Adrenal gland (tissue), 12 donors: ENCODE results near the gene RAB10. TPM values are rescaled to one million over a fixed set of nuclear protein-coding genes. Genes with fewer than 3 reads are reported as not detected.
A peak's percentile ranks its signal among the peaks of the same experiment; 100 is the strongest.

ENCODE experiments used
- DNase-seq, 7 donors: peaks; one replicate each; pipeline ENCODE4 v3.0.0-alpha.2; 2019 to 2020
- H3K27ac ChIP-seq, 5 donors: fragments of 200-600 bp; sonication (generic) in 4 of 5; 1 replicate in 3 of 5; 2 replicates in 2 of 5; pipeline versions ENCODE4 v1.5.1 to v1.8.0; 2016 to 2020; ENCODE audit warnings: mild to moderate bottlenecking in 1 of 5
- H3K27me3 ChIP-seq: fragments of 200-600 bp; 2 replicates; pipeline ENCODE4 v1.8.0; 2021
- H3K36me3 ChIP-seq, 2 donors: fragments of 200-600 bp; replicated peaks in 1 of 2; 1 replicate in 1 of 2; 2 replicates in 1 of 2; pipeline versions ENCODE4 v1.5.1 to v1.8.0; 2018 to 2022
- H3K4me1 ChIP-seq, 2 donors: fragments of 200-600 bp; replicated peaks in 1 of 2; 1 replicate in 1 of 2; 2 replicates in 1 of 2; pipeline versions ENCODE4 v1.5.1 to v1.8.0; 2018 to 2021
- H3K4me3 ChIP-seq, 4 donors: fragments of 200-600 bp; sonication (generic) in 3 of 4; one replicate each; pipeline ENCODE4 v1.5.1; 2016 to 2018
- H3K9me3 ChIP-seq, 3 donors: fragments of 200-600 bp; sonication (generic) in 1 of 3; replicated peaks in 1 of 3; 1 replicate in 2 of 3; 2 replicates in 1 of 3; pipeline versions ENCODE4 v1.5.1 to v1.8.0; 2016 to 2021
- CTCF ChIP-seq, 6 experiments: fragments of 450-650 bp in 4 of 6; fragments of 200-600 bp in 2 of 6; sonication (generic) in 1 of 6; IDR thresholded peaks; 1 replicate in 5 of 6; 2 replicates in 1 of 6; pipeline versions ENCODE4 v1.5.1 to v1.8.0; 2016 to 2021; ENCODE audit warnings: antibody characterized with exemption in 6 of 6, mild to moderate bottlenecking in 2 of 6, moderate library complexity in 1 of 6
- POLR2A ChIP-seq, 2 donors: fragments of 450-650 bp; IDR thresholded peaks; one replicate each; pipeline ENCODE4 v1.6.1; 2017; ENCODE audit warnings: antibody characterized with exemption in 2 of 2, mild to moderate bottlenecking in 2 of 2, moderate library complexity in 1 of 2
- WGBS, 4 donors: extraction: QIAGEN DNeasy Blood & Tissue Kit in 2 of 4; methylation state at CpG; one replicate each; pipeline versions ENCODE4 v1.1.5 to v1.1.7; 2013 to 2017; 5-methylcytosine and 5-hydroxymethylcytosine counted together
- intact Hi-C, 2 donors: fragments of 100-400 bp; cut with DNase I; formaldehyde crosslinking; loops; one replicate each; pipeline versions ENCODE4 v1.14.1 to v1.15.0; 2022 to 2023
- polyA plus RNA-seq, 3 donors: library from polyadenylated mRNA; stranded (reverse); fragments of 200-250 nt in 2 of 3; fragments of 350-450 nt in 1 of 3; fragmentation: Illumina TruSeq in 1 of 3; extraction: RNeasy Lipid Tissue Mini Kit (QIAGEN cat#74804) in 1 of 3; gene quantifications; one replicate each; pipeline ENCODE4 v1.2.3, GENCODE V29; 2013 to 2014
- total RNA-seq, 9 donors: library from RNA; depleted of rRNA in 4 of 9; stranded (reverse); fragments of >200 nt in 4 of 9; fragments of 120-200 nt in 1 of 9; fragmentation: NEBNext Ultra II Directional in 1 of 9; extraction: Animal tissue kit (Norgen Biotek cat#: 25700) in 1 of 9; gene quantifications; one replicate each; pipeline versions ENCODE4 v1.1.0 to v1.2.4, GENCODE V29; 2013 to 2023
- donor health status: healthy with polysubstance abuse.
- donor health status: Bipolar disorder and iron deficiency.
- donor health status: DM: yes; HTN: yes; CAD: no.
- donor health status: DM: no; HTN: no; CAD: no.
- donor health status: DM: no; HTN: no; CAD: no.
- donor health status: DM: yes; HTN: yes; CAD: no.

The RAB10 gene
- total and polyA plus RNA-seq, 12 donors, result 31.8 to 369 (median 153) TPM

- H3K9me3 ChIP-seq, result no peaks in the 10 kb centered on the region
- H3K27me3 ChIP-seq, result no peaks in the 10 kb centered on the region
- peak overlapping the region; percentile 90 to 97 (median 96) for H3K27ac ChIP-seq
- peaks cover 11 to 30% of the 10 kb centered on the region in 2 donors for H3K4me1 ChIP-seq
- 0 to 1% (median 1%) methylated on average over 15 to 38 of the region's 38 CpGs for WGBS, 4 donors
- intact Hi-C loops, result no loop called here
- peaks cover 0 to 9% of the 10 kb centered on the region in 2 donors for H3K36me3 ChIP-seq
- DNase-seq, result peak; percentile 59 to 90 (median 82)
- peak overlapping the region; percentile 22 to 78 (median 60) for H3K4me3 ChIP-seq
- peak; percentile 7 to 57 for TF ChIP-seq POLR2A (IDR thresholded peaks at IDR 0.05)
- no peak for TF ChIP-seq CTCF (IDR thresholded peaks at IDR 0.05)
Observed at GRCh38 chr2:26033270-26033817, 540 bp upstream of the RAB10 start.

GRCh38 chr2:26034637-26034992 is 731 bp downstream of the RAB10 start:
- Histone ChIP-seq H3K4me3 (peak overlapping the region; percentile 51 to 79 (median 72)), H3K27me3 (no peaks in the 10 kb centered on the region), H3K36me3 (peaks cover 0 to 11% of the 10 kb centered on the region in 2 donors), H3K9me3 (no peaks in the 10 kb centered on the region), H3K4me1 (peaks cover 13 to 40% of the 10 kb centered on the region in 2 donors), H3K27ac (peak overlapping the region; percentile 80 to 97 (median 96))
- intact Hi-C loops, result no loop called here
- TF ChIP-seq CTCF (IDR thresholded peaks at IDR 0.05) (no peak), POLR2A (IDR thresholded peaks at IDR 0.05) (no peak)
- DNase-seq, result no peak
- 0 to 1% (median 0%) methylated on average over 18 of the region's 18 CpGs for WGBS, 4 donors

- H3K4me1 ChIP-seq, result peaks cover 18 to 46% of the 10 kb centered on the region in 2 donors
- TF ChIP-seq POLR2A (IDR thresholded peaks at IDR 0.05) (no peak), CTCF (IDR thresholded peaks at IDR 0.05) (no peak)
Observed at GRCh38 chr2:26035090-26035743, 1.3 kb downstream of the RAB10 start.

GRCh38 chr2:26039603-26040323 is 5.9 kb downstream of the RAB10 start:
- TF ChIP-seq CTCF (IDR thresholded peaks at IDR 0.05) (no peak), POLR2A (IDR thresholded peaks at IDR 0.05) (no peak)
- no peak overlapping the region for H3K27ac ChIP-seq
- 76 to 80% (median 80%) methylated on average over 9 of the region's 9 CpGs for WGBS, 4 donors
- intact Hi-C loops, result loop anchor here in 1 of 2 donors (5.0 kb wide), 1 partner anchor 38 kb away; no protein-coding TSS in a partner anchor
- no peak overlapping the region for H3K4me3 ChIP-seq
- peaks cover 24 to 69% of the 10 kb centered on the region in 2 donors for H3K4me1 ChIP-seq
- DNase-seq, result no peak
- no peaks in the 10 kb centered on the region for H3K9me3 ChIP-seq
- no peaks in the 10 kb centered on the region for H3K27me3 ChIP-seq
- H3K36me3 ChIP-seq, result peaks cover 0 to 23% of the 10 kb centered on the region in 2 donors

More at GRCh38 chr2:26035090-26035743, 1.3 kb downstream of the RAB10 start:
- Histone ChIP-seq H3K27ac (peak overlapping the region; percentile 80 to 97 (median 96)), H3K27me3 (no peaks in the 10 kb centered on the region), H3K4me3 (peak overlapping the region; percentile 51 to 79 (median 72)), H3K36me3 (peaks cover 0 to 17% of the 10 kb centered on the region in 2 donors), H3K9me3 (no peaks in the 10 kb centered on the region)
- DNase-seq, result no peak
- intact Hi-C loops, result loop anchor here in 1 of 2 donors (5.0 kb wide), 1 partner anchor 42 kb away; no protein-coding TSS in a partner anchor
- WGBS, 4 donors, result 0 to 2% (median 1%) methylated on average over 12 of the region's 12 CpGs
